Astrocyte of the spinal cord (primary cell): ENCODE data around the gene MAGI1.
"Not testable (repeated sequence)": the region's sequence is repeated elsewhere in the genome, so short reads cannot be mapped to it uniquely, and the experiment has no call there.

Experiments used
- DNase-seq: peaks from one replicate; pipeline ENCODE4 v3.0.0; 2011; ENCODE audit warnings: low read depth, low spot score
- H3K4me3 ChIP-seq: 2 replicates; pipeline ENCODE4 v1.5.1; 2011; ENCODE audit warnings: low read depth, mild to moderate bottlenecking, low read length, moderate library complexity
- in situ Hi-C: cut with HindIII; loops from 2 replicates; pipeline ENCODE4 v1.10.0; 2017; ENCODE audit warnings: low sequenced_read_pairs
- TF ChIP-seq, protein P1 (sequence below): IDR thresholded peaks from 2 replicates; pipeline ENCODE4 v1.5.1; 2012; ENCODE audit warnings: low read depth, mild to moderate bottlenecking, low read length, inconsistent platforms

Gene MAGI1

DNA sequence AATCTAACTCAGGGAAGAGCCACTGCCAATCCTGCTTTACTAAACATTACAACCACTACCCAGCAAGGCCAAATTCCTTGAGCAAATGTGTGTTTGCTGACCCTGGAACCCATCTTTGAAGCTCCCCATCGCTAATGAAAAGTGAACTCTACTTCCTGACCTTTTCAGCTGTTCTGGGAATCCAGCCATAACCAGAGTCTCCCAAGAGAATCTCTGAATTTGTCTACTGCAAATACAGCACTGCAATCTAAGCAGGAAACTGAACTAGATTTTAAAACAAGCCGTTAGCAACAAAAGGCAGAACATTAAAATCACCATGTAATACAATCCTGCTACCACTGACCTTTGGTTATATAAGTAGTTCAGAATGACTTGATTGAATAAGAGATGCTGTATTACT lies 309.2 kb downstream of the MAGI1 start:
- in situ Hi-C loops, result no loop called here
- TF ChIP-seq, protein P1, sequence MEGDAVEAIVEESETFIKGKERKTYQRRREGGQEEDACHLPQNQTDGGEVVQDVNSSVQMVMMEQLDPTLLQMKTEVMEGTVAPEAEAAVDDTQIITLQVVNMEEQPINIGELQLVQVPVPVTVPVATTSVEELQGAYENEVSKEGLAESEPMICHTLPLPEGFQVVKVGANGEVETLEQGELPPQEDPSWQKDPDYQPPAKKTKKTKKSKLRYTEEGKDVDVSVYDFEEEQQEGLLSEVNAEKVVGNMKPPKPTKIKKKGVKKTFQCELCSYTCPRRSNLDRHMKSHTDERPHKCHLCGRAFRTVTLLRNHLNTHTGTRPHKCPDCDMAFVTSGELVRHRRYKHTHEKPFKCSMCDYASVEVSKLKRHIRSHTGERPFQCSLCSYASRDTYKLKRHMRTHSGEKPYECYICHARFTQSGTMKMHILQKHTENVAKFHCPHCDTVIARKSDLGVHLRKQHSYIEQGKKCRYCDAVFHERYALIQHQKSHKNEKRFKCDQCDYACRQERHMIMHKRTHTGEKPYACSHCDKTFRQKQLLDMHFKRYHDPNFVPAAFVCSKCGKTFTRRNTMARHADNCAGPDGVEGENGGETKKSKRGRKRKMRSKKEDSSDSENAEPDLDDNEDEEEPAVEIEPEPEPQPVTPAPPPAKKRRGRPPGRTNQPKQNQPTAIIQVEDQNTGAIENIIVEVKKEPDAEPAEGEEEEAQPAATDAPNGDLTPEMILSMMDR, result no peak
- H3K4me3 ChIP-seq, result no peak overlapping the region
- DNase-seq, result peak; percentile 95

DNA sequence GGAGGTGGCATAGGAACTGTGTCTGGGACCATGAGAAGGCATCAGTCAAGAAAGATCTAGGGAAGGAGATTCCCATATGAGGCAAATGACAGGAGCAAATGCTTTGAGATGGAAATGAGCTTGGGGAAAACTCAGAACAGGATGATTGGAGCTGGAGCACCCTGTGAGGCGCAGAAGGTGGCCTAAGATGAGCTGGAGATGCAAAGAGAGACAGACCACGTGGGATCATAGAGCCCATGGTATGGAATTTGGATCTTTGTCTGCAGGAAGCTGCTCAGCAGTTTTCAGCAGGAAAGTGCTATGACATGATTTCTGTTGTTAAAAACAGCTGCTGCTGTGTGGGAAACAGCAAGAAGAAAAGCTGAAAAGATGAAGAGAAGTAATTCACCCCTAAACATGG lies 310.6 kb downstream of the MAGI1 start:
- in situ Hi-C loops, result no loop called here
- H3K4me3 ChIP-seq, result no peak overlapping the region
- DNase-seq, result no peak
- TF ChIP-seq, protein P1, result no peak

DNA sequence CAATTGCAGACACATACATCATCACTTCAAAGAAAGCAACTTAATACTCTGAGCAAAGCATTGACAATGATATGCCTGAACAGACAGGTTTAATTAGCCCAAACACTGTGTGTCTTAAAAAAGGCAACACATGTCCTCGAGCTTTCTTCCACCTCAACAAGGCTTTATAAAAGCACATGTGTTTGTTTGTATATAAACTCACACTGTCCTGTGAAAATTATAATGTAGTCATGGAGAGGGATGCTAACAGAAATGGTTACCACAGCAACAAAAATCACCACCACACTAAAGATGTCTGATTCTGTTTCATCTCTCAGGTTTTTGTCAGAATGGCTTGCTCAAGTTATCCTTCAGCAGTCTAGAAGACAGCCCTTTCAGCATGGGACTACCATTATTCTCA lies 314.7 kb downstream of the MAGI1 start:
- in situ Hi-C loops, result no loop called here

DNA sequence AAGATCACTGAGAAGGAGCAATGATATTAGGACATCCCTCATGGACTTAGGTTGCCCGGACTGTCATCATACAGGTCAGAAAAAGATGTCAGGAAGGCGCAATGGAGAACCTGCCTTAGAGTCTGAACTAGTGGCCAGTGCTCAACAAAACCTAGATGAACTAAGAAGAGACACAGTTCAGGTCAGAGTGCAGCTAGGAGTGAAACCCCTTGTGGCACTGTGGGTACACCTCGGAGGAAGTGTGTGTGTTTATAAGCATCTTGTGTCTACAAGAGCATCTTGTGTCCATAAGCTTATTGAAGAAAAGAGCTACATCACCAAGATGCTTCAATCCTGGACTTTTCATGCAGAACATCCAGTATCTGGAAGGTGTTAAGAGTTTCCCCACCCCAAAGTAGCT lies 315.7 kb downstream of the MAGI1 start:
- in situ Hi-C loops, result no loop called here
- no peak overlapping the region for H3K4me3 ChIP-seq
- TF ChIP-seq, protein P1, result no peak
- no peak for DNase-seq

More for the DNA sequence above, 314.7 kb downstream of the MAGI1 start:
- TF ChIP-seq, protein P1, result no peak
- no peak for DNase-seq
- H3K4me3 ChIP-seq, result no peak overlapping the region

DNA sequence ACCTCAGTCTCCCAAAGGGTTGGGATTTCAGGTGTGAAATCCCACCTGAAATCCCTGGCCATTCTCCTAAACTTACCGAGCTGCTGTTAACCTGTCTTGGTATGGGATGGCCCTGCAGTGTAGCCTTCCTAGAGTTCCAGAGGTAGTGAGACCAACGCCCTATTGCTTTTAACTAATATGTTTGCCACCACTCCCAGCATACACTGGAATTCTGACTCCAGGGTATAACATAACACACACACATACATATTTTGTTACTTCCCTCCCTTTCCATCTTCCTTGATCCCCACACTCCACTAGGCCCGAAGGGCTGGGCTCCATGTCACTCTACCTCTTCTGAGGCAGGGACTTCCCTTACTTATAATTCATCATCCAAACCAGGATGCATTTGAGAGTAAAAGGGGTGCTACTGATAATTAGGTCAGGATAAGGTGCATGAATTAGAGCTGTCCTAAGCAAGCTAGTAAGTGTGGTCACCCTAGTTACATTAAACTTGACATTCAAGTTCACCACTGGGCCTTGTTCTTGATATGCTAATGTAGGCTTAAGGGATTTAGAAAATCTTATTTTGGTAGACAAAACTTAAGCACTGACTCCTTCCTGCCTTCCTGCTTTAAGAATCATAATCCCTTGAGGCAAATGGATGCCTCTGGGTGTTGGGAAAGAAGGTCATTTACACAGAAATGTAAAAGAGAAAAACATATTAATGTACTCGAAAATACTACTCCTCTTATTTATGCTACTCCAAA lies 317.6 kb downstream of the MAGI1 start:
- no peak overlapping the region for H3K4me3 ChIP-seq
- in situ Hi-C loops, result no loop called here
- DNase-seq, result no peak
- TF ChIP-seq, protein P1, result no peak

DNA sequence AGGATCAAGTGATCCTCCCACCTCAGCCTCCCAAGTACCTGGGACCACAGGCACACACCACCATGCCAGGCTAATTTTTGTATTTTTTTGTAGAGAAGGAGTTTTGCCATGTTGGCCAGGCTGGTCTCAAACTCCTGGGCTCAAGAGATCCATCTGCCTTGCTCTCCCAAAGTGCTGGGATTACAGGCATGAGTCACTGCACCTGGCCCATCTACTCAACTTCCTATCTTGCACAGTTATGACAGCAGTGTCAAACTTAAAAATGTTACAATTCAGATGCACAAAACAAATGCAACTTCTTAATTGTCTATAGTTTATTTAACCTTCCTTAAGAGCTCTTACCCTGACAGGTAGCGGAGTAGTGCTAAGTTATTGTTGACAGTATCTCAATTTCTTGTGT lies 319.1 kb downstream of the MAGI1 start:
- DNase-seq, in situ Hi-C loops: not testable (repeated sequence)

DNA sequence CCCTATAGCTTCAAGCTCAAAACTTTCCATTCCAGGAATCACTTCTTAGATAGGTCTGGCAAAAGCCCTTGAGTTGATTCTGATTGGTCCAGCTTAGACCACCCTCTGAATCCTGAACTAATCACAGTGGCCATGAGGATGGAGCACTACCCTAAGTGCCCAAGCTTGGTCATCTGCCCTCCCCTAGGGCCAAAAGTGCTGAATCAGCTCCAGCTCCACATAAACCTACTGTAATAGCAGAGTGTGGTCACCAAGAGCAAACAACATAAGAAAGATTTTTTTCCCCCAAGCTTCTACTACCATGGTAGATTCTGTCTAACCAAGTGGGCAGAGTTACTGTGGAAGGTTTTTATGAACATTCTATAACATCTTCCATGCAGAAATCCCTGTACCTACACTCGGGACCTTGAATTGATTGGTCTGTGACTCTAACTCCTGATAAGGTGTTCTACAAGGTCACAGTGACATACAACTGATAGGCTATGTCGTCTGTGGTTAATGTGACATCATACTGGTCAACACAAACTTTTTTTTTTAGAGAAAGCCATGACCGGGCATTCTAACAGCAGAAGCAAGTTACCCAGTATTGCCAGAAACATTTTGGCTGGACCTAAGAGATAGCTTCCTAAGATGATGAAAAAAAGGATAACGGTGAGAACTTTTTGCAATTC lies 320.9 kb downstream of the MAGI1 start:
- in situ Hi-C loops, result no loop called here
- no peak overlapping the region for H3K4me3 ChIP-seq
- no peak for DNase-seq
- TF ChIP-seq, protein P1, result no peak

More for the DNA sequence above, 319.1 kb downstream of the MAGI1 start:
- not testable (repeated sequence) for H3K4me3 ChIP-seq
